ENCODE data around the gene HDDC3. TPM values are rescaled to one million over a fixed set of nuclear protein-coding genes. Genes with fewer than 3 reads are reported as not detected.
"Not testable (repeated sequence)": the region's sequence is repeated elsewhere in the genome, so short reads cannot be mapped to it uniquely, and the experiment has no call there.

The HDDC3 gene
- total and polyA plus RNA-seq, 2 donors = 6.8 to 9.7 TPM

- Histone ChIP-seq H3K4me3 (ENCODE audit: low read depth, low read length) (no peak overlapping the region), H3K36me3 (ENCODE audit: insufficient read depth) (peaks cover 3% of the 10 kb centered on the region), H3K27ac (ENCODE audit: low read depth) (no peak overlapping the region), H3K4me1 (ENCODE audit: insufficient read depth) (no peaks in the 10 kb centered on the region)
- no peak for DNase-seq (ENCODE audit: extremely low spot score)
- 93% methylated on average over 28 of the region's 28 CpGs for WGBS
These were observed 26.8 kb downstream of the HDDC3 start for GRCh38 chr15:90905306-90906180.

GRCh38 chr15:90904746-90905145, 27.6 kb downstream of the HDDC3 start:
- no peak overlapping the region for H3K27ac ChIP-seq (ENCODE audit: low read depth)
- no peak overlapping the region for H3K4me3 ChIP-seq (ENCODE audit: low read depth, low read length)
- peaks cover under 1% of the 10 kb centered on the region for H3K36me3 ChIP-seq (ENCODE audit: insufficient read depth)

GRCh38 chr15:90903733-90904536, 28.4 kb downstream of the HDDC3 start:
- H3K4me3 ChIP-seq (ENCODE audit: low read depth, low read length) = no peak overlapping the region
- H3K36me3 ChIP-seq (ENCODE audit: insufficient read depth) = no peaks in the 10 kb centered on the region
- no peak for DNase-seq (ENCODE audit: extremely low spot score)
- H3K4me1 ChIP-seq (ENCODE audit: insufficient read depth) = no peaks in the 10 kb centered on the region
- no peak overlapping the region for H3K27ac ChIP-seq (ENCODE audit: low read depth)
- 73% methylated on average over 18 of the region's 18 CpGs for WGBS

More at GRCh38 chr15:90904746-90905145, 27.6 kb downstream of the HDDC3 start:
- no peaks in the 10 kb centered on the region for H3K4me1 ChIP-seq (ENCODE audit: insufficient read depth)
- DNase-seq (ENCODE audit: extremely low spot score) = no peak
- WGBS = 94% methylated on average over 9 of the region's 9 CpGs

- Histone ChIP-seq H3K27ac (ENCODE audit: low read depth) (peak within 1 kb of the TSS; percentile 90), H3K4me3 (ENCODE audit: low read depth, low read length) (peak within 1 kb of the TSS; percentile 81), H3K4me1 (ENCODE audit: insufficient read depth) (no peaks in the 10 kb centered on the region), H3K36me3 (ENCODE audit: insufficient read depth) (no peaks in the 10 kb centered on the region)
- WGBS = under 1% methylated on average over 81 of the region's 81 CpGs
- DNase-seq (ENCODE audit: extremely low spot score) = no peak
These were observed 29.3 kb downstream of the HDDC3 start, which contains the start of gene MAN2A2 for GRCh38 chr15:90902840-90903732. Gene MAN2A2, plus strand, starts transcription at chr15:90903302. Its CDS starts 906 bp downstream, at chr15:90904208.

GRCh38 chr15:90902040-90902839, 30.1 kb downstream of the HDDC3 start:
- DNase-seq (ENCODE audit: extremely low spot score) = no peak
- under 1% methylated on average over 71 of the region's 71 CpGs for WGBS

GRCh38 chr15:90901175-90902039, 30.9 kb downstream of the HDDC3 start:
- Histone ChIP-seq H3K4me3 (ENCODE audit: low read depth, low read length) (no peak overlapping the region), H3K36me3 (ENCODE audit: insufficient read depth) (no peaks in the 10 kb centered on the region), H3K27ac (ENCODE audit: low read depth) (no peak overlapping the region), H3K4me1 (ENCODE audit: insufficient read depth) (no peaks in the 10 kb centered on the region)
- DNase-seq (ENCODE audit: extremely low spot score) = no peak
- WGBS = 56% methylated on average over 14 of the region's 14 CpGs

More at GRCh38 chr15:90902040-90902839, 30.1 kb downstream of the HDDC3 start:
- Histone ChIP-seq H3K36me3 (ENCODE audit: insufficient read depth) (no peaks in the 10 kb centered on the region), H3K4me1 (ENCODE audit: insufficient read depth) (no peaks in the 10 kb centered on the region), H3K4me3 (ENCODE audit: low read depth, low read length) (peak overlapping the region; percentile 81), H3K27ac (ENCODE audit: low read depth) (peak overlapping the region; percentile 90)

GRCh38 chr15:90897131-90897655, 35.2 kb downstream of the HDDC3 start:
- not testable (repeated sequence) for H3K4me1 ChIP-seq (ENCODE audit: insufficient read depth); DNase-seq (ENCODE audit: extremely low spot score); H3K4me3 ChIP-seq (ENCODE audit: low read depth, low read length); H3K27ac ChIP-seq (ENCODE audit: low read depth); H3K36me3 ChIP-seq (ENCODE audit: insufficient read depth)
- 89% methylated on average over 14 of the region's 14 CpGs for WGBS

- Histone ChIP-seq H3K4me3 (ENCODE audit: low read depth, low read length) (no peak overlapping the region), H3K36me3 (ENCODE audit: insufficient read depth) (peaks cover 5% of the 10 kb centered on the region), H3K4me1 (ENCODE audit: insufficient read depth) (no peaks in the 10 kb centered on the region), H3K27ac (ENCODE audit: low read depth) (no peak overlapping the region)
- WGBS = 63% methylated on average over 10 of the region's 10 CpGs
- no peak for DNase-seq (ENCODE audit: extremely low spot score)
These were observed 36.7 kb downstream of the HDDC3 start for GRCh38 chr15:90895571-90896117.

- peaks cover 5% of the 10 kb centered on the region for H3K36me3 ChIP-seq (ENCODE audit: insufficient read depth)
- 91% methylated on average over 33 of the region's 33 CpGs for WGBS
These were observed 38.9 kb downstream of the HDDC3 start for GRCh38 chr15:90893175-90894090.

GRCh38 chr15:90892498-90893174, 39.7 kb downstream of the HDDC3 start:
- Histone ChIP-seq H3K4me3 (ENCODE audit: low read depth, low read length) (no peak overlapping the region), H3K4me1 (ENCODE audit: insufficient read depth) (no peaks in the 10 kb centered on the region), H3K27ac (ENCODE audit: low read depth) (no peak overlapping the region), H3K36me3 (ENCODE audit: insufficient read depth) (peaks cover 5% of the 10 kb centered on the region)
- WGBS = 96% methylated on average over 29 of the region's 29 CpGs
- no peak for DNase-seq (ENCODE audit: extremely low spot score)

More at GRCh38 chr15:90893175-90894090, 38.9 kb downstream of the HDDC3 start:
- Histone ChIP-seq H3K27ac (ENCODE audit: low read depth) (no peak overlapping the region), H3K4me1 (ENCODE audit: insufficient read depth) (no peaks in the 10 kb centered on the region), H3K4me3 (ENCODE audit: low read depth, low read length) (no peak overlapping the region)
- no peak for DNase-seq (ENCODE audit: extremely low spot score)
